Neutrophil (primary cell): ENCODE results near the gene NBAS.
"Not testable (repeated sequence)": the region's sequence is repeated elsewhere in the genome, so short reads cannot be mapped to it uniquely, and the experiment has no call there.

Experiments used
- H3K27ac ChIP-seq: fragments of 200-600 bp; sonication (generic); 2 replicates; pipeline ENCODE4 v1.5.1; 2016; ENCODE audit warnings: mild to moderate bottlenecking, moderate library complexity
- H3K27me3 ChIP-seq: fragments of 200-600 bp; sonication (generic); 2 replicates; pipeline ENCODE4 v1.6.0; 2016; ENCODE audit warnings: mild to moderate bottlenecking
- H3K36me3 ChIP-seq: fragments of 200-600 bp; sonication (generic); 2 replicates; pipeline ENCODE4 v1.5.1; 2017
- H3K4me1 ChIP-seq, 2 experiments: fragments of 200-600 bp in 1 of 2; sonication (generic) in 1 of 2; 1 replicate in 1 of 2; 2 replicates in 1 of 2; pipeline versions ENCODE4 v1.5.1 to v1.6.1; 2013 to 2016; ENCODE audit warnings: low read depth in 1 of 2, low read length in 1 of 2, mild to moderate bottlenecking in 1 of 2, moderate library complexity in 1 of 2; ENCODE audit not compliant: control insufficient read depth in 1 of 2, insufficient read depth in 1 of 2
- H3K4me3 ChIP-seq, 2 experiments: fragments of 200-600 bp in 1 of 2; sonication (generic) in 1 of 2; 1 replicate in 1 of 2; 2 replicates in 1 of 2; pipeline ENCODE4 v1.5.1; 2013 to 2016; ENCODE audit warnings: low read depth in 1 of 2, low read length in 1 of 2, mild to moderate bottlenecking in 1 of 2, moderate library complexity in 1 of 2
- H3K9me3 ChIP-seq: fragments of 200-600 bp; sonication (generic); 2 replicates; pipeline ENCODE4 v1.5.1; 2016
- TF ChIP-seq, protein P1 (sequence below): fragments of 200-600 bp; sonication (generic); IDR thresholded peaks from 2 replicates; pipeline ENCODE4 v1.5.1; 2016; ENCODE audit warnings: antibody characterized with exemption

NBAS gene

DNA sequence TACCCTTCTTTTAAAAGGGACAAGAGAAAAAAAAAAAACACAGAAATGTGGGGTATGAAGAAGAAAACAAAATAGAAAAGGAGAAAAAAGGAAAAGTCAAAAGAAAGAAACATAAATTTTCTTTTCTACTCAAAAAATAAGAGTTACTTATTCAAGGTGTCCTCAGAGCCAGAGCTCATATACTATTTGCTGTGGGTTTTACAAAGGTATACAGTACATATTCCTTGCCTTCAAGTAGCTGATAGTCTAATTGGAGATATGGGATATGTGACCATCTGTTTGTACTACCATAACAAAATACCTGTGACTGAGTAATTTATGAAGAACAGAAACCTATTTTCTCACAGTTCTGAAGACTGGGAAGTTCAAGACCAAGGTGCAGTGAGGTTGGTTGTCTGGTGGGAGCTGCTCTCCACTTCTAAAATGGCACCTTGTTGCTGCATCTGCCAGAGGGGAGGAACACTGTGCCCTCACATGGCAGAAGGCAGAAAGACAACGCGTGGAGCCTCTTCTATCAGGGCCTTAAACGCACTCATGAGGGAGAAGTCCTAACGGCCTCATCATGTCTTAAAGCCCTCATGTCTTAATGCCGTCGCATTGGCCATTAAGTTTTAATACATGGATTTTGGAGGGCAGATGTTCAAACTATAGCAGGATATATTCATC is 33.9 kb downstream of the NBAS start:
- no peaks in the 10 kb centered on the region for H3K9me3 ChIP-seq
- H3K27me3 ChIP-seq, result no peaks in the 10 kb centered on the region
- no peak overlapping the region for H3K27ac ChIP-seq
- H3K36me3 ChIP-seq, result peaks cover 11% of the 10 kb centered on the region
- no peaks in the 10 kb centered on the region for H3K4me1 ChIP-seq
- TF ChIP-seq, protein P1, sequence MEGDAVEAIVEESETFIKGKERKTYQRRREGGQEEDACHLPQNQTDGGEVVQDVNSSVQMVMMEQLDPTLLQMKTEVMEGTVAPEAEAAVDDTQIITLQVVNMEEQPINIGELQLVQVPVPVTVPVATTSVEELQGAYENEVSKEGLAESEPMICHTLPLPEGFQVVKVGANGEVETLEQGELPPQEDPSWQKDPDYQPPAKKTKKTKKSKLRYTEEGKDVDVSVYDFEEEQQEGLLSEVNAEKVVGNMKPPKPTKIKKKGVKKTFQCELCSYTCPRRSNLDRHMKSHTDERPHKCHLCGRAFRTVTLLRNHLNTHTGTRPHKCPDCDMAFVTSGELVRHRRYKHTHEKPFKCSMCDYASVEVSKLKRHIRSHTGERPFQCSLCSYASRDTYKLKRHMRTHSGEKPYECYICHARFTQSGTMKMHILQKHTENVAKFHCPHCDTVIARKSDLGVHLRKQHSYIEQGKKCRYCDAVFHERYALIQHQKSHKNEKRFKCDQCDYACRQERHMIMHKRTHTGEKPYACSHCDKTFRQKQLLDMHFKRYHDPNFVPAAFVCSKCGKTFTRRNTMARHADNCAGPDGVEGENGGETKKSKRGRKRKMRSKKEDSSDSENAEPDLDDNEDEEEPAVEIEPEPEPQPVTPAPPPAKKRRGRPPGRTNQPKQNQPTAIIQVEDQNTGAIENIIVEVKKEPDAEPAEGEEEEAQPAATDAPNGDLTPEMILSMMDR, result no peak
- H3K4me3 ChIP-seq, result no peak overlapping the region

DNA sequence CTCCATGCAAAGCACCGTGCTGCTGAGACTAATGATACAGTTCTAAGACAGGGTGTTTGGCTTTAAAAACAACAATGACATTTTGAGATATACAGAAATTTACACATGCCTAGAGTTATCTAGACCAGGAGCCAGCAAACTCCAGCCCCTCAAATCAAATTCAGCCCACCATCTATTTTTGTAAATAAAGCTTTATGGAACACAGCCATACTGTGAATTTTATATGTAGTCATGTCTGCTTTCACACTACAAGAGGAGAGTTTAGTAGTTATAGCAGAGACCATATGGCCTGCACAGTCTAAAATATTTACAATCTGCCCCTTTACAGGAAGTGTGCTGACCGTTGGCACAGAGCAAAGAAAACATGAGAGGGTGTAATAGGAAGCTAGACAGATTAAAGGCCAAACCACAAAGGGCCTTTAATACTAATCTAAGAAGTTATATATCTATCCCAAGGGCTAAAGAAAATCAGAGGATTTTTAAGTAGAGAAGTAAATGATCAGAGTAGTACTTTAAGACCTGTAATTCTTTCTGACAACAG is 39.4 kb downstream of the NBAS start:
- TF ChIP-seq, protein P1, result no peak
- Histone ChIP-seq H3K4me1 (no peaks in the 10 kb centered on the region), H3K4me3 (no peak overlapping the region), H3K27ac (no peak overlapping the region), H3K27me3 (no peaks in the 10 kb centered on the region), H3K36me3 (peaks cover 7% of the 10 kb centered on the region), H3K9me3 (no peaks in the 10 kb centered on the region)

DNA sequence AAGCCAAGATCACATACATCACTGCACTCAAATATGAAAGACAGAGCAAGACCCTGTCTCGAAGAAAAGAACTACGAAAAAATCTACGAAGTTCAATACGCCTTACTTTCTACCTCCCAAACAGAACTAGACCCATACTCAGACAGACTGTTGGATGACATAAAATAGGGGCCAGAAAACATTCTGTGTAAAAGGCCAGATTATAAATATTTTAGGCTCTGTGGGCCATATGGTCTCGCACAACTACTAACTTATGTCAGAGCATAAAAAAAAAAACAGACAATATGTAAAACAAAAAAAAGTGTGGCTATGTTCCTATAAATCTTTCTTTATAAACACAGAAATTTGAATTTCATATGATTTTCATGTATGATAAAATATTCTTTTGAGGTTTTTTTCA is 40.8 kb downstream of the NBAS start:
- Histone ChIP-seq H3K27me3 (no peaks in the 10 kb centered on the region), H3K4me3 (no peak overlapping the region), H3K36me3 (peaks cover 7% of the 10 kb centered on the region), H3K4me1 (no peaks in the 10 kb centered on the region), H3K9me3 (no peaks in the 10 kb centered on the region), H3K27ac (no peak overlapping the region)
- TF ChIP-seq, protein P1, result no peak

DNA sequence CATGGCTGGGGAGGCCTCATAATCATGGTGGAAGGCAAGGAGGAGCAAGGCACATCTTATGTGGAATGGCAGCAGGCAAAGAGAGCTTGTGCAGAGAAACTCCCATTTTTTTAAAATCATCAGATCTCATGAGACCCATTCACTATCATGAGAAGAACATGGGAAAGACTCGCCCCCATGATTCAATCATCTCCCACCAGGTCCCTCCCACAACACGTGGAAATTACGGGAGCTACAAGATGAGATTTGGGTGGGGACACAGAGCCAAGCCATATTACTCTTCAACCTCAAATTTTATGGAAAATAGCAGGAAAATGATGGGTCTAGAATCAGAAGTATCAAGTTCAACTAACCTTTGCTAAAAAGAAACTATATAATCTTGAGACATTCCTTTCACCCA is 42.4 kb downstream of the NBAS start:
- not testable (repeated sequence) for H3K4me1 ChIP-seq, H3K36me3 ChIP-seq, H3K27me3 ChIP-seq, H3K27ac ChIP-seq, H3K4me3 ChIP-seq, H3K9me3 ChIP-seq

DNA sequence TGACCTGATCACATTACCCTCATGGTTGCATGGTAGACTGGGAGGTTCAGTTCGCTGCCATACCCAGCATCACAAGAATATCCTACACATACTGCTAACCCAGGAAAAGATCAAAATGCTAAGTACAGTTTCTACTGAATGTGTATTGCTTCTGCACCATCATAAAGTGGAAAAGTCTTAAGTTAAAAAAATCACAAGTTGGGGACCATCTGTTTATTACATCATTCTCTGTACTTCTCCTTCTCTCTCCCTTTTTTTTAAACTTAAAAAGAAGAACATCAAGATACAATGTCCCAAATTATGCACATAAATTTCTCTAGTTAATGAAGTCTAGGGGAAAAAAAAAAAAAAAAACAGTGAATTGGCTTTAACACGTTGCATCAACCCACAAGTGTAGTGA is 43.3 kb downstream of the NBAS start:
- no peaks in the 10 kb centered on the region for H3K27me3 ChIP-seq
- no peak overlapping the region for H3K4me3 ChIP-seq
- no peaks in the 10 kb centered on the region for H3K36me3 ChIP-seq
- no peak overlapping the region for H3K27ac ChIP-seq
- no peaks in the 10 kb centered on the region for H3K9me3 ChIP-seq
- no peaks in the 10 kb centered on the region for H3K4me1 ChIP-seq
- TF ChIP-seq, protein P1, result no peak

DNA sequence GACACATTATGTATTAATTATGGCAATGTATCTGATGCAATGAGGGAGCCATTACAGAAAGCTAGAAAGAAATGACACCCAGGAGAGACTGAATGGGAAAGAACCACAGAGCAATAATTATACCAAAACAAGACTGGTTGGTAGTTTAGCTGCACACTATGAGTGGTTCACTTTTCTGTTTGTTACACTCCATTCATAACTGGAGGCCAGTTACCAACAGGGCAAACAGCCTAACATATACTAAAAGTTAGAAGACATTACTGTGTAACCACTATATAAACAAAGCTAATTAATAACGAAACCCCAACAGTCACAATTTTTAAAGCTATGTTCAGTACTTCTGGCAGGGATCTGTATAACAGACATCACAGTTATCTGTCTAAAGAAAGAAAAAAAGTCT is 49.4 kb downstream of the NBAS start:
- TF ChIP-seq, protein P1, result no peak
- H3K9me3 ChIP-seq, result no peaks in the 10 kb centered on the region
- no peak overlapping the region for H3K27ac ChIP-seq
- no peaks in the 10 kb centered on the region for H3K27me3 ChIP-seq
- H3K4me1 ChIP-seq, result no peaks in the 10 kb centered on the region
- H3K36me3 ChIP-seq, result peaks cover 33% of the 10 kb centered on the region
- H3K4me3 ChIP-seq, result no peak overlapping the region
